ENCODE measurements around the gene BDKRB2. TPM values are rescaled to one million over a fixed set of nuclear protein-coding genes. Genes with fewer than 3 reads are reported as not detected.

The BDKRB2 gene
- total and polyA plus RNA-seq, 2 of the 13 experiments (the other 11 are each of a cell fraction or from before 2014, with no cell fraction given) = 0.03 TPM; not detected in 1

DNA sequence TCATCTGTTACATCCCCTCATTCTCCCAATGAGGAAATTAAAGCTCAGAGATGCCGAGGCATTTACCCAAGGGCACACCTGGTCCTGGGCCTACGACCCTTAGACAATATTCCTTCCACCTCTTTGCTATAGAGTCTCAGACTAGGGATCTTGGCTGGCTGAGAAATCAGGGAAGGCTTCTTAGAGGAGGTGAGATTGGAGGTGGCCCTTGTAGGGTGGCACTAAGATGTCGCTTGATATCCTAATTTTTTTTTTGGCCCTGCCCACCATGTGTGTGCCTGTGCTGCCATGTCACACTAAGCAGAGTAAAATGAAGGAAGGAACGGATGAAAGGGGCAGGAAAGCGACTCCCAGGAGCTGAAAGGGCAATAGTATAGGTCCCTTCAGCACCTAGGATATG lies 20.6 kb downstream of the BDKRB2 start:
- H3K4me2 ChIP-seq (ENCODE audit: low read depth, low read length) = no peak overlapping the region
- CTCF ChIA-PET (ENCODE audit: low intra/inter-chr PET ratio, low total read pairs) = no interaction called here
- no peaks in the 10 kb centered on the region for H3K79me2 ChIP-seq (ENCODE audit: insufficient read depth, low read length)
- BruUV-seq (replicated peaks) = no TSS peak
- POLR2A ChIA-PET = no interaction called here
- 3% methylated on average over 5 of the region's 5 CpGs for WGBS (ENCODE audit: low lambda C conversion rate)
- FAIRE-seq (no peak), ATAC-seq (no peak), DNase-seq (ENCODE audit: low spot score) (no peak)
- no peaks in the 10 kb centered on the region for H3K27me3 ChIP-seq (ENCODE audit: control insufficient read depth in 1 of 2, insufficient read depth in 2 of 2, low read length in 2 of 2)
- no peaks in the 10 kb centered on the region for H4K20me1 ChIP-seq (ENCODE audit: insufficient read depth, low read length)
- no peak overlapping the region for H3K4me3 ChIP-seq (replicated peaks in 1 of 3; ENCODE audit: insufficient read depth in 1 of 3, low read depth in 2 of 3, low read length in 3 of 3)
- in situ Hi-C loops (cut with HindIII; ENCODE audit: extremely low pct_ligation_motif_present, low pct_unique_long_range_greater_than_20kb) (no loop called here), intact Hi-C loops (cut with micrococcal nuclease; ENCODE audit: unreplicated experiment) (no loop called here)
- no peak overlapping the region for H3K9ac ChIP-seq (ENCODE audit: insufficient read depth, low read depth, low read length)
- no peaks in the 10 kb centered on the region for H3K9me3 ChIP-seq (ENCODE audit: low read length)
- no peak overlapping the region for H3K27ac ChIP-seq (ENCODE audit: extremely low read length, insufficient read depth, low read length)
- H2AFZ ChIP-seq (ENCODE audit: low read length) = no peak overlapping the region
- H3K4me1 ChIP-seq (ENCODE audit: insufficient read depth, low read length) = no peaks in the 10 kb centered on the region
- TF ChIP-seq ZSCAN20 (CRISPR knock-in tag; IDR thresholded peaks at IDR 0.05; ENCODE audit: borderline replicate concordance) = no peak
- H3K36me3 ChIP-seq (replicated peaks in 1 of 2; ENCODE audit: control insufficient read depth in 1 of 2, insufficient read depth in 2 of 2, low read length in 2 of 2) = no peaks in the 10 kb centered on the region

DNA sequence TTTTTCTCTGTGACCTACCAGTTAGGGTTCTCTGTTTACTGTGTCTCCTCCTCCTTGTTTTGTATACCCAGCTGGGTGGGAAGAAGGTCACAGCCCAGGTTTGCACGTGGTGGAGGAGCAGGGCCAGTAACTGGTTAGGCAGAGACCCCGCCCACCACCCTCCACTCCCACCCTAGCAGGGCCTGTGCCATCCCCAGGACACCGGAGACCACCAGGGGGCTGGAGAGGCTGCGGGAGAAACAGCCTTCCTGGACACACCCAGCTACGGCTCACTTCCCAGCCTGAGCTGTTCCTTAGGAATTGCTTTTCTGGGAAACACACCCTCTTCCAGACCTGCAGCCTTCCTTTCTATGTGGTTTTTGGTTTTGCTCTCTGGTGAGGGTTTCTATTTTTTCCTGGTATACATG lies 21.1 kb downstream of the BDKRB2 start:
- CTCF ChIA-PET (ENCODE audit: low intra/inter-chr PET ratio, low total read pairs) = no interaction called here
- in situ Hi-C loops (cut with HindIII; ENCODE audit: extremely low pct_ligation_motif_present, low pct_unique_long_range_greater_than_20kb) (no loop called here), intact Hi-C loops (cut with micrococcal nuclease; ENCODE audit: unreplicated experiment) (no loop called here)
- Histone ChIP-seq H3K79me2 (ENCODE audit: insufficient read depth, low read length) (no peaks in the 10 kb centered on the region), H2AFZ (ENCODE audit: low read length) (no peak overlapping the region), H3K4me2 (ENCODE audit: low read depth, low read length) (no peak overlapping the region), H3K9ac (ENCODE audit: insufficient read depth, low read depth, low read length) (no peak overlapping the region), H4K20me1 (ENCODE audit: insufficient read depth, low read length) (no peaks in the 10 kb centered on the region), H3K36me3 (replicated peaks in 1 of 2; ENCODE audit: control insufficient read depth in 1 of 2, insufficient read depth in 2 of 2, low read length in 2 of 2) (no peaks in the 10 kb centered on the region), H3K4me3 (replicated peaks in 1 of 3; ENCODE audit: insufficient read depth in 1 of 3, low read depth in 2 of 3, low read length in 3 of 3) (no peak overlapping the region), H3K4me1 (ENCODE audit: insufficient read depth, low read length) (no peaks in the 10 kb centered on the region), H3K27me3 (ENCODE audit: control insufficient read depth in 1 of 2, insufficient read depth in 2 of 2, low read length in 2 of 2) (no peaks in the 10 kb centered on the region), H3K27ac (ENCODE audit: extremely low read length, insufficient read depth, low read length) (no peak overlapping the region), H3K9me3 (ENCODE audit: low read length) (no peaks in the 10 kb centered on the region)
- no TSS peak for BruUV-seq (replicated peaks)
- 33% methylated on average over 1 of the region's 5 CpGs for WGBS (ENCODE audit: low lambda C conversion rate)
- DNase-seq (ENCODE audit: low spot score) (peak; percentile 7), ATAC-seq (peak; percentile 84), FAIRE-seq (no peak)
- POLR2A ChIA-PET = no interaction called here
- TF ChIP-seq PAF1 (CRISPR knock-in tag; IDR thresholded peaks at IDR 0.05) = no peak
- no peak for TF ChIP-seq POGZ (CRISPR knock-in tag; IDR thresholded peaks at IDR 0.05)
- TF ChIP-seq ZSCAN21 (CRISPR knock-in tag; IDR thresholded peaks at IDR 0.05; ENCODE audit: borderline replicate concordance) = no peak
- TF ChIP-seq, protein P1, sequence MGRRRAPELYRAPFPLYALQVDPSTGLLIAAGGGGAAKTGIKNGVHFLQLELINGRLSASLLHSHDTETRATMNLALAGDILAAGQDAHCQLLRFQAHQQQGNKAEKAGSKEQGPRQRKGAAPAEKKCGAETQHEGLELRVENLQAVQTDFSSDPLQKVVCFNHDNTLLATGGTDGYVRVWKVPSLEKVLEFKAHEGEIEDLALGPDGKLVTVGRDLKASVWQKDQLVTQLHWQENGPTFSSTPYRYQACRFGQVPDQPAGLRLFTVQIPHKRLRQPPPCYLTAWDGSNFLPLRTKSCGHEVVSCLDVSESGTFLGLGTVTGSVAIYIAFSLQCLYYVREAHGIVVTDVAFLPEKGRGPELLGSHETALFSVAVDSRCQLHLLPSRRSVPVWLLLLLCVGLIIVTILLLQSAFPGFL (CRISPR knock-in tag; IDR thresholded peaks at IDR 0.05) = no peak
- no peak for TF ChIP-seq NR2F6 (IDR thresholded peaks at IDR 0.05)
- no peak for TF ChIP-seq NR2F6 (CRISPR knock-in tag; IDR thresholded peaks at IDR 0.05)
- TF ChIP-seq AKAP8 (CRISPR knock-in tag; IDR thresholded peaks at IDR 0.05) = no peak
